ENCODE results near the gene TMEM178B.

GRCh38 chr7:141359262-141359661 is 285.4 kb downstream of the TMEM178B start:
- TF ChIP-seq CTCF (IDR thresholded peaks at IDR 0.05) = no peak
- no peak for TF ChIP-seq POLR2AphosphoS5 (IDR thresholded peaks at IDR 0.05)

Data from sigmoid colon (tissue), 4 donors.